ENCODE data around the gene ZBED1.

DNA sequence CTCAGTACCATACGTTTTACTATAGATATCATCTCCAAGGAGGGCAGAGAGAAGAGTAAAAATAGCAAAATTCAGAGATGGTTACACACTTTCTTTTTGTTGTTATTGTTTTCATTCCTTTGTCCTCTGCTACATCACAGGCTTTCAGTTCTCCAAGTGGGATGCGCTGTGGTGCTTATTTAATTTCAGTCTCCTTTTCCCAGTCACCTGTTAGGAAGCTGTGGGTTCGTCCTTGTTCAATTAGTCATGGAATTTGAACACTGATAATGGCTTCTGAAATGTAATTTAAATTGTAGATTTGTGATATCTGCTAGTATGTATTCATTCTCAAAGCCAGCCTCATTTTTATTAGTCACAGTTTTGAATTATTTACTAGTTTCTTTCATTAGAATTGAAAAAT is 38.8 kb upstream of the ZBED1 start:
- TF ChIP-seq, protein P1, sequence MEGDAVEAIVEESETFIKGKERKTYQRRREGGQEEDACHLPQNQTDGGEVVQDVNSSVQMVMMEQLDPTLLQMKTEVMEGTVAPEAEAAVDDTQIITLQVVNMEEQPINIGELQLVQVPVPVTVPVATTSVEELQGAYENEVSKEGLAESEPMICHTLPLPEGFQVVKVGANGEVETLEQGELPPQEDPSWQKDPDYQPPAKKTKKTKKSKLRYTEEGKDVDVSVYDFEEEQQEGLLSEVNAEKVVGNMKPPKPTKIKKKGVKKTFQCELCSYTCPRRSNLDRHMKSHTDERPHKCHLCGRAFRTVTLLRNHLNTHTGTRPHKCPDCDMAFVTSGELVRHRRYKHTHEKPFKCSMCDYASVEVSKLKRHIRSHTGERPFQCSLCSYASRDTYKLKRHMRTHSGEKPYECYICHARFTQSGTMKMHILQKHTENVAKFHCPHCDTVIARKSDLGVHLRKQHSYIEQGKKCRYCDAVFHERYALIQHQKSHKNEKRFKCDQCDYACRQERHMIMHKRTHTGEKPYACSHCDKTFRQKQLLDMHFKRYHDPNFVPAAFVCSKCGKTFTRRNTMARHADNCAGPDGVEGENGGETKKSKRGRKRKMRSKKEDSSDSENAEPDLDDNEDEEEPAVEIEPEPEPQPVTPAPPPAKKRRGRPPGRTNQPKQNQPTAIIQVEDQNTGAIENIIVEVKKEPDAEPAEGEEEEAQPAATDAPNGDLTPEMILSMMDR (conservative IDR thresholded peaks at IDR 0.05; ENCODE audit: low read depth in 2 of 2), result no peak
- TF ChIP-seq ZNF331 (CRISPR knock-in tag; IDR thresholded peaks at IDR 0.05; ENCODE audit: low read depth) (no peak), EZH2 (IDR thresholded peaks at IDR 0.05; ENCODE audit: low read depth, unreplicated experiment) (no peak), POLR2AphosphoS5 (IDR thresholded peaks at IDR 0.05; ENCODE audit: low read depth) (no peak), STAT1 (IDR thresholded peaks at IDR 0.05; ENCODE audit: unreplicated experiment) (no peak)
- TF ChIP-seq, protein P2, sequence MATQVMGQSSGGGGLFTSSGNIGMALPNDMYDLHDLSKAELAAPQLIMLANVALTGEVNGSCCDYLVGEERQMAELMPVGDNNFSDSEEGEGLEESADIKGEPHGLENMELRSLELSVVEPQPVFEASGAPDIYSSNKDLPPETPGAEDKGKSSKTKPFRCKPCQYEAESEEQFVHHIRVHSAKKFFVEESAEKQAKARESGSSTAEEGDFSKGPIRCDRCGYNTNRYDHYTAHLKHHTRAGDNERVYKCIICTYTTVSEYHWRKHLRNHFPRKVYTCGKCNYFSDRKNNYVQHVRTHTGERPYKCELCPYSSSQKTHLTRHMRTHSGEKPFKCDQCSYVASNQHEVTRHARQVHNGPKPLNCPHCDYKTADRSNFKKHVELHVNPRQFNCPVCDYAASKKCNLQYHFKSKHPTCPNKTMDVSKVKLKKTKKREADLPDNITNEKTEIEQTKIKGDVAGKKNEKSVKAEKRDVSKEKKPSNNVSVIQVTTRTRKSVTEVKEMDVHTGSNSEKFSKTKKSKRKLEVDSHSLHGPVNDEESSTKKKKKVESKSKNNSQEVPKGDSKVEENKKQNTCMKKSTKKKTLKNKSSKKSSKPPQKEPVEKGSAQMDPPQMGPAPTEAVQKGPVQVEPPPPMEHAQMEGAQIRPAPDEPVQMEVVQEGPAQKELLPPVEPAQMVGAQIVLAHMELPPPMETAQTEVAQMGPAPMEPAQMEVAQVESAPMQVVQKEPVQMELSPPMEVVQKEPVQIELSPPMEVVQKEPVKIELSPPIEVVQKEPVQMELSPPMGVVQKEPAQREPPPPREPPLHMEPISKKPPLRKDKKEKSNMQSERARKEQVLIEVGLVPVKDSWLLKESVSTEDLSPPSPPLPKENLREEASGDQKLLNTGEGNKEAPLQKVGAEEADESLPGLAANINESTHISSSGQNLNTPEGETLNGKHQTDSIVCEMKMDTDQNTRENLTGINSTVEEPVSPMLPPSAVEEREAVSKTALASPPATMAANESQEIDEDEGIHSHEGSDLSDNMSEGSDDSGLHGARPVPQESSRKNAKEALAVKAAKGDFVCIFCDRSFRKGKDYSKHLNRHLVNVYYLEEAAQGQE (IDR thresholded peaks at IDR 0.05; ENCODE audit: unreplicated experiment), result no peak
- TF ChIP-seq, protein P3, sequence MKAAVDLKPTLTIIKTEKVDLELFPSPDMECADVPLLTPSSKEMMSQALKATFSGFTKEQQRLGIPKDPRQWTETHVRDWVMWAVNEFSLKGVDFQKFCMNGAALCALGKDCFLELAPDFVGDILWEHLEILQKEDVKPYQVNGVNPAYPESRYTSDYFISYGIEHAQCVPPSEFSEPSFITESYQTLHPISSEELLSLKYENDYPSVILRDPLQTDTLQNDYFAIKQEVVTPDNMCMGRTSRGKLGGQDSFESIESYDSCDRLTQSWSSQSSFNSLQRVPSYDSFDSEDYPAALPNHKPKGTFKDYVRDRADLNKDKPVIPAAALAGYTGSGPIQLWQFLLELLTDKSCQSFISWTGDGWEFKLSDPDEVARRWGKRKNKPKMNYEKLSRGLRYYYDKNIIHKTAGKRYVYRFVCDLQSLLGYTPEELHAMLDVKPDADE (IDR thresholded peaks at IDR 0.05), result no peak

Data from GM23338 (cell line).